H1 (cell line): ENCODE measurements around the gene ELOVL6.

Experiments
- BACH1 ChIP-seq: IDR thresholded peaks from 2 replicates; pipeline ENCODE4 v1.6.1; 2012; ENCODE audit warnings: low read length, improper control_type of control experiment
- CBX8 ChIP-seq: fragments of 300-800, 300-1000 bp; sonication (generic); IDR thresholded peaks from 2 replicates; pipeline ENCODE4 v1.7.1; 2016; ENCODE audit warnings: low read depth, low read length, borderline replicate concordance
- CHD2 ChIP-seq: IDR thresholded peaks from 2 replicates; pipeline ENCODE4 v1.6.1; 2012; ENCODE audit warnings: low read length, improper control_type of control experiment
- EGR1 ChIP-seq: IDR thresholded peaks from 2 replicates; pipeline ENCODE4 v1.6.1; 2011; ENCODE audit warnings: low read depth, low read length, borderline replicate concordance
- EP300 ChIP-seq, 2 experiments: IDR thresholded peaks; 1 replicate in 1 of 2; 2 replicates in 1 of 2; pipeline ENCODE4 v1.6.1; 2011 to 2012; ENCODE audit warnings: low read depth in 2 of 2, low read length in 2 of 2, mild to moderate bottlenecking in 2 of 2, borderline replicate concordance in 1 of 2, inconsistent platforms in 1 of 2, moderate library complexity in 1 of 2
- EZH2 ChIP-seq: fragments of 200-600 bp; sonication (generic); IDR thresholded peaks from 2 replicates; pipeline ENCODE4 v1.7.1; 2012; ENCODE audit warnings: low read depth, mild to moderate bottlenecking, moderate library complexity, low read length, inconsistent platforms; ENCODE audit not compliant: severe bottlenecking
- NRF1 ChIP-seq: IDR thresholded peaks from 2 replicates; pipeline ENCODE4 v1.6.1; 2011; ENCODE audit warnings: mild to moderate bottlenecking, low read depth, low read length, improper control_type of control experiment
- POLR2A ChIP-seq, 2 experiments: IDR thresholded peaks; 1 replicate in 1 of 2; 2 replicates in 1 of 2; pipeline ENCODE4 v1.6.1; 2011; ENCODE audit warnings: low read depth in 2 of 2, low read length in 2 of 2, mild to moderate bottlenecking in 2 of 2; ENCODE audit errors: control extremely low read depth in 1 of 2
- POLR2AphosphoS5 ChIP-seq: IDR thresholded peaks from 2 replicates; pipeline ENCODE4 v1.6.1; 2011; ENCODE audit warnings: low read depth, low read length
- SAP30 ChIP-seq: fragments of 300-600 bp; sonication (generic); IDR thresholded peaks from 2 replicates; pipeline ENCODE4 v1.7.1; 2012; ENCODE audit warnings: low read length, moderate library complexity, mild to moderate bottlenecking, inconsistent platforms; ENCODE audit not compliant: insufficient read depth, insufficient replicate concordance
- SIN3A ChIP-seq, 2 experiments: IDR thresholded peaks in 1 of 2; conservative IDR thresholded peaks in 1 of 2; 2 replicates each; pipeline ENCODE4 v1.6.1; 2011 to 2012; ENCODE audit warnings: low read length in 2 of 2, improper control_type of control experiment in 1 of 2, low read depth in 1 of 2, mild to moderate bottlenecking in 1 of 2
- ZNF274 ChIP-seq: IDR thresholded peaks from 2 replicates; pipeline ENCODE4 v1.7.0; 2012; ENCODE audit warnings: low read length, borderline replicate concordance; ENCODE audit errors: extremely low read depth
- TF ChIP-seq, protein P1 (sequence below), 3 experiments: IDR thresholded peaks; 1 replicate in 2 of 3; 2 replicates in 1 of 3; pipeline versions ENCODE4 v1.5.1 to v1.6.1; 2011; ENCODE audit warnings: low read length in 3 of 3, mild to moderate bottlenecking in 3 of 3, inconsistent platforms in 2 of 3, low read depth in 1 of 3, moderate library complexity in 1 of 3; ENCODE audit not compliant: insufficient read depth in 1 of 3; ENCODE audit errors: control extremely low read depth in 1 of 3
- TF ChIP-seq, protein P2 (sequence below): IDR thresholded peaks from 2 replicates; pipeline ENCODE4 v1.6.1; 2011; ENCODE audit warnings: low read length, improper control_type of control experiment

DNA sequence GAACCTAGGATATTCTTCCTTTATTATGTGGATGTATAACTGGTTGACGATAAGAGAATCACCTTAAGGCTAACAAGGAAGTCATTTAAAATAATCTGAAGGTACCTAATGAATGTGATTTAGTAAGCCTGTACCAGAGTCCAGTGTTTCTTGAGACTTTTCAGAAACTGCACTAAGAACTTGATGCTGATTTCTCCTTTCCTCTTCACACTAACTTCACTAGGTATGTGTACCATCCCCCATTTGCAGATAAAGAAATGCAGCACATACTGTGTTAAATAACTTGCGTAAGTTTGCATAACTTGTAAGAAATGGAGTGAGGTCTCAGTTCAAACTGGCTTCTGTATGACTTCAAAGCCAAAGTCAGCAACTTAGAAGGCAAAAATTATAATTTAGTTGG lies 63.3 kb downstream of the ELOVL6 start:
- TF ChIP-seq, protein P1, sequence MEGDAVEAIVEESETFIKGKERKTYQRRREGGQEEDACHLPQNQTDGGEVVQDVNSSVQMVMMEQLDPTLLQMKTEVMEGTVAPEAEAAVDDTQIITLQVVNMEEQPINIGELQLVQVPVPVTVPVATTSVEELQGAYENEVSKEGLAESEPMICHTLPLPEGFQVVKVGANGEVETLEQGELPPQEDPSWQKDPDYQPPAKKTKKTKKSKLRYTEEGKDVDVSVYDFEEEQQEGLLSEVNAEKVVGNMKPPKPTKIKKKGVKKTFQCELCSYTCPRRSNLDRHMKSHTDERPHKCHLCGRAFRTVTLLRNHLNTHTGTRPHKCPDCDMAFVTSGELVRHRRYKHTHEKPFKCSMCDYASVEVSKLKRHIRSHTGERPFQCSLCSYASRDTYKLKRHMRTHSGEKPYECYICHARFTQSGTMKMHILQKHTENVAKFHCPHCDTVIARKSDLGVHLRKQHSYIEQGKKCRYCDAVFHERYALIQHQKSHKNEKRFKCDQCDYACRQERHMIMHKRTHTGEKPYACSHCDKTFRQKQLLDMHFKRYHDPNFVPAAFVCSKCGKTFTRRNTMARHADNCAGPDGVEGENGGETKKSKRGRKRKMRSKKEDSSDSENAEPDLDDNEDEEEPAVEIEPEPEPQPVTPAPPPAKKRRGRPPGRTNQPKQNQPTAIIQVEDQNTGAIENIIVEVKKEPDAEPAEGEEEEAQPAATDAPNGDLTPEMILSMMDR (IDR thresholded peaks at IDR 0.05; ENCODE audit: control extremely low read depth in 1 of 3, insufficient read depth in 1 of 3, low read depth in 1 of 3, low read length in 3 of 3), result no peak
- no peak for TF ChIP-seq CBX8
- TF ChIP-seq EZH2, result no peak
- TF ChIP-seq SAP30, result no peak
- no peak for TF ChIP-seq ZNF274
- TF ChIP-seq, protein P2, sequence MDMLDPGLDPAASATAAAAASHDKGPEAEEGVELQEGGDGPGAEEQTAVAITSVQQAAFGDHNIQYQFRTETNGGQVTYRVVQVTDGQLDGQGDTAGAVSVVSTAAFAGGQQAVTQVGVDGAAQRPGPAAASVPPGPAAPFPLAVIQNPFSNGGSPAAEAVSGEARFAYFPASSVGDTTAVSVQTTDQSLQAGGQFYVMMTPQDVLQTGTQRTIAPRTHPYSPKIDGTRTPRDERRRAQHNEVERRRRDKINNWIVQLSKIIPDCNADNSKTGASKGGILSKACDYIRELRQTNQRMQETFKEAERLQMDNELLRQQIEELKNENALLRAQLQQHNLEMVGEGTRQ, result no peak
- no peak for TF ChIP-seq CHD2
- TF ChIP-seq EP300 (IDR thresholded peaks at IDR 0.05; ENCODE audit: borderline replicate concordance in 1 of 2, low read depth in 2 of 2, low read length in 2 of 2), result no peak
- no peak for TF ChIP-seq POLR2AphosphoS5
- TF ChIP-seq SIN3A (conservative IDR thresholded peaks at IDR 0.05 in 1 of 2, IDR thresholded peaks at IDR 0.05 in 1 of 2; ENCODE audit: low read depth in 1 of 2, low read length in 2 of 2), result no peak
- TF ChIP-seq NRF1, result no peak
- no peak for TF ChIP-seq EGR1
- TF ChIP-seq BACH1, result no peak
- TF ChIP-seq POLR2A (IDR thresholded peaks at IDR 0.05; ENCODE audit: control extremely low read depth in 1 of 2, low read depth in 2 of 2, low read length in 2 of 2), result no peak
